ENCODE results near the gene ARHGAP35. TPM values are rescaled to one million over a fixed set of nuclear protein-coding genes. Genes with fewer than 3 reads are reported as not detected.

The ARHGAP35 gene
- total RNA-seq, 1 experiment from 2014 or later, result 52.1 TPM

GRCh38 chr19:46842791-46843190 lies 18.0 kb upstream of the ARHGAP35 start:
- Mint-ChIP-seq H3K27ac (ENCODE audit: low read depth, unreplicated experiment) (no peak overlapping the region), H3K27me3 (ENCODE audit: insufficient read depth, unreplicated experiment) (no peaks in the 10 kb centered on the region), H3K4me1 (ENCODE audit: insufficient read depth, unreplicated experiment) (peaks cover 18% of the 10 kb centered on the region), H3K36me3 (ENCODE audit: insufficient read depth, unreplicated experiment) (peaks cover 67% of the 10 kb centered on the region), H3K9me3 (ENCODE audit: unreplicated experiment) (no peaks in the 10 kb centered on the region), H3K4me3 (ENCODE audit: unreplicated experiment) (no peak overlapping the region)
- TF ChIP-seq CTCF (IDR thresholded peaks at IDR 0.05; ENCODE audit: unreplicated experiment), result no peak
- CTCF ChIA-PET, result interaction anchor here (0.6 to 4.5 kb wide), 8 partner anchors 49 to 307 kb away, joined by 3 to 103 read pairs (median 4); partner anchors contain the start of gene FKRP
- no TSS peak for BruUV-seq (replicated peaks)
- POLR2A ChIA-PET, result interaction anchor here (0.6 to 5.9 kb wide), 2 partner anchors 20 to 56 kb away, joined by 3 to 42 read pairs; partner anchors contain the start of gene SLC1A5
- DNase-seq (ENCODE audit: unreplicated experiment), result no peak
- intact Hi-C loops (cut with micrococcal nuclease), result no loop called here

GRCh38 chr19:46844067-46844489 lies 16.7 kb upstream of the ARHGAP35 start:
- H3K4me1 Mint-ChIP-seq (ENCODE audit: insufficient read depth, unreplicated experiment), result peaks cover 20% of the 10 kb centered on the region
- peaks cover 65% of the 10 kb centered on the region for H3K36me3 Mint-ChIP-seq (ENCODE audit: insufficient read depth, unreplicated experiment)
- intact Hi-C loops (cut with micrococcal nuclease), result no loop called here
- no peak for TF ChIP-seq CTCF (IDR thresholded peaks at IDR 0.05; ENCODE audit: unreplicated experiment)
- no peaks in the 10 kb centered on the region for H3K9me3 Mint-ChIP-seq (ENCODE audit: unreplicated experiment)
- H3K27ac Mint-ChIP-seq (ENCODE audit: low read depth, unreplicated experiment), result peak overlapping the region; percentile 96
- no peaks in the 10 kb centered on the region for H3K27me3 Mint-ChIP-seq (ENCODE audit: insufficient read depth, unreplicated experiment)
- BruUV-seq (replicated peaks), result no TSS peak
- POLR2A ChIA-PET, result interaction anchor here (0.6 to 5.9 kb wide), 2 partner anchors 57 to 184 kb away, joined by 3 to 42 read pairs; partner anchors contain the start of gene SLC1A5
- CTCF ChIA-PET, result interaction anchor here (0.6 to 3.5 kb wide), 3 partner anchors 86 to 101 kb away, joined by 3 to 25 read pairs (median 6); no protein-coding TSS in a partner anchor
- DNase-seq (ENCODE audit: unreplicated experiment), result no peak
- no peak overlapping the region for H3K4me3 Mint-ChIP-seq (ENCODE audit: unreplicated experiment)

- no peak for DNase-seq (ENCODE audit: unreplicated experiment)
- BruUV-seq (replicated peaks), result no TSS peak
- no peaks in the 10 kb centered on the region for H3K27me3 Mint-ChIP-seq (ENCODE audit: insufficient read depth, unreplicated experiment)
- intact Hi-C loops (cut with micrococcal nuclease), result no loop called here
- peaks cover 58% of the 10 kb centered on the region for H3K36me3 Mint-ChIP-seq (ENCODE audit: insufficient read depth, unreplicated experiment)
- CTCF ChIA-PET, result interaction anchor here (0.7 to 1.0 kb wide), 3 partner anchors 88 to 292 kb away, joined by 3 to 4 read pairs (median 3); no protein-coding TSS in a partner anchor
- no peaks in the 10 kb centered on the region for H3K9me3 Mint-ChIP-seq (ENCODE audit: unreplicated experiment)
- POLR2A ChIA-PET, result interaction anchor here (1.5 kb wide), 1 partner anchor 11 kb away, joined by 3 read pairs; no protein-coding TSS in a partner anchor
- H3K4me1 Mint-ChIP-seq (ENCODE audit: insufficient read depth, unreplicated experiment), result peaks cover 34% of the 10 kb centered on the region
- no peak for TF ChIP-seq CTCF (IDR thresholded peaks at IDR 0.05; ENCODE audit: unreplicated experiment)
- H3K27ac Mint-ChIP-seq (ENCODE audit: low read depth, unreplicated experiment), result peak overlapping the region; percentile 39
- no peak overlapping the region for H3K4me3 Mint-ChIP-seq (ENCODE audit: unreplicated experiment)
These were observed 14.8 kb upstream of the ARHGAP35 start for GRCh38 chr19:46845959-46846459.

GRCh38 chr19:46847528-46847927 lies 13.3 kb upstream of the ARHGAP35 start:
- no peak overlapping the region for H3K4me3 Mint-ChIP-seq (ENCODE audit: unreplicated experiment)
- no peak for DNase-seq (ENCODE audit: unreplicated experiment)
- no peak overlapping the region for H3K27ac Mint-ChIP-seq (ENCODE audit: low read depth, unreplicated experiment)
- H3K4me1 Mint-ChIP-seq (ENCODE audit: insufficient read depth, unreplicated experiment), result peaks cover 29% of the 10 kb centered on the region
- no peaks in the 10 kb centered on the region for H3K27me3 Mint-ChIP-seq (ENCODE audit: insufficient read depth, unreplicated experiment)
- peaks cover 52% of the 10 kb centered on the region for H3K36me3 Mint-ChIP-seq (ENCODE audit: insufficient read depth, unreplicated experiment)
- intact Hi-C loops (cut with micrococcal nuclease), result no loop called here
- CTCF ChIA-PET, result interaction anchor here (0.9 to 1.4 kb wide), 3 partner anchors 60 to 99 kb away, joined by 3 read pairs; no protein-coding TSS in a partner anchor
- POLR2A ChIA-PET, result no interaction called here
- H3K9me3 Mint-ChIP-seq (ENCODE audit: unreplicated experiment), result no peaks in the 10 kb centered on the region
- BruUV-seq (replicated peaks), result TSS peak; percentile 23
- TF ChIP-seq CTCF (IDR thresholded peaks at IDR 0.05; ENCODE audit: unreplicated experiment), result no peak
